ENCODE results near the gene FKBP2.

GRCh38 chr11:64267207-64267945 lies 26.5 kb downstream of the FKBP2 start:
- TF ChIP-seq, protein P1, sequence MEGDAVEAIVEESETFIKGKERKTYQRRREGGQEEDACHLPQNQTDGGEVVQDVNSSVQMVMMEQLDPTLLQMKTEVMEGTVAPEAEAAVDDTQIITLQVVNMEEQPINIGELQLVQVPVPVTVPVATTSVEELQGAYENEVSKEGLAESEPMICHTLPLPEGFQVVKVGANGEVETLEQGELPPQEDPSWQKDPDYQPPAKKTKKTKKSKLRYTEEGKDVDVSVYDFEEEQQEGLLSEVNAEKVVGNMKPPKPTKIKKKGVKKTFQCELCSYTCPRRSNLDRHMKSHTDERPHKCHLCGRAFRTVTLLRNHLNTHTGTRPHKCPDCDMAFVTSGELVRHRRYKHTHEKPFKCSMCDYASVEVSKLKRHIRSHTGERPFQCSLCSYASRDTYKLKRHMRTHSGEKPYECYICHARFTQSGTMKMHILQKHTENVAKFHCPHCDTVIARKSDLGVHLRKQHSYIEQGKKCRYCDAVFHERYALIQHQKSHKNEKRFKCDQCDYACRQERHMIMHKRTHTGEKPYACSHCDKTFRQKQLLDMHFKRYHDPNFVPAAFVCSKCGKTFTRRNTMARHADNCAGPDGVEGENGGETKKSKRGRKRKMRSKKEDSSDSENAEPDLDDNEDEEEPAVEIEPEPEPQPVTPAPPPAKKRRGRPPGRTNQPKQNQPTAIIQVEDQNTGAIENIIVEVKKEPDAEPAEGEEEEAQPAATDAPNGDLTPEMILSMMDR (conservative IDR thresholded peaks at IDR 0.05) = no peak
- TF ChIP-seq EZH2 (IDR thresholded peaks at IDR 0.05; ENCODE audit: low read depth) = no peak
